NCI-H345 treated with DMSO at 0.1 percent for 48 hours (cell line): ENCODE measurements around the gene ALKBH6.

Experiments
- DNase-seq: peaks from one replicate; lab custom pipeline; 2025; ENCODE audit not compliant: unreplicated experiment; lab: John Stamatoyannopoulos, UW

Gene ALKBH6

GRCh38 chr19:36030264-36031148 is 16.5 kb upstream of the ALKBH6 start:
- no peak for DNase-seq

GRCh38 chr19:36028313-36029041 is 14.5 kb upstream of the ALKBH6 start:
- no peak for DNase-seq

GRCh38 chr19:36027696-36028095 is 13.7 kb upstream of the ALKBH6 start:
- no peak for DNase-seq

- DNase-seq = no peak
Measured at GRCh38 chr19:36026091-36026876, 12.3 kb upstream of the ALKBH6 start.

GRCh38 chr19:36025541-36025940 is 11.5 kb upstream of the ALKBH6 start:
- no peak for DNase-seq

GRCh38 chr19:36023432-36023831 is 9.4 kb upstream of the ALKBH6 start:
- no peak for DNase-seq

GRCh38 chr19:36019061-36019670 is 5.2 kb upstream of the ALKBH6 start:
- no peak for DNase-seq

- no peak for DNase-seq
Measured at GRCh38 chr19:36013280-36014011, 567 bp downstream of the ALKBH6 start.

- DNase-seq = no peak
Measured at GRCh38 chr19:36010402-36010801, 3.6 kb downstream of the ALKBH6 start.

- DNase-seq = no peak
Measured at GRCh38 chr19:36009633-36010379, 4.2 kb downstream of the ALKBH6 start.

GRCh38 chr19:36009220-36009619 is 4.8 kb downstream of the ALKBH6 start:
- peak; percentile 55 for DNase-seq

- DNase-seq = no peak
Measured at GRCh38 chr19:36008336-36008978, 5.6 kb downstream of the ALKBH6 start, which contains the start of gene SYNE4. Gene SYNE4 (minus strand): TSS chr19:36008813. CDS start chr19:36008681, 132 bp downstream.

GRCh38 chr19:36006955-36007354 is 7.1 kb downstream of the ALKBH6 start:
- DNase-seq = no peak

GRCh38 chr19:36003284-36003683 is 10.7 kb downstream of the ALKBH6 start:
- DNase-seq = no peak

- DNase-seq = no peak
Measured at GRCh38 chr19:36001605-36002004, 12.4 kb downstream of the ALKBH6 start.

- DNase-seq = no peak
Measured at GRCh38 chr19:35996777-35997176, 17.2 kb downstream of the ALKBH6 start.

GRCh38 chr19:35995048-35995993 is 18.7 kb downstream of the ALKBH6 start, which contains the start of gene SDHAF1:
Gene SDHAF1 (plus strand): TSS chr19:35995188. CDS start chr19:35995275, 87 bp downstream.
- peak; percentile 98 for DNase-seq
